GM10847 (cell line): ENCODE measurements around the gene CAPN12.

ENCODE experiments used
- POLR2A ChIP-seq: IDR thresholded peaks from 2 replicates; pipeline ENCODE4 v1.6.1; 2011; ENCODE audit not compliant: insufficient read length; ENCODE audit errors: extremely low read depth

Gene CAPN12

GRCh38 chr19:38718747-38719543 lies 25.3 kb downstream of the CAPN12 start:
- no peak for TF ChIP-seq POLR2A

DNA sequence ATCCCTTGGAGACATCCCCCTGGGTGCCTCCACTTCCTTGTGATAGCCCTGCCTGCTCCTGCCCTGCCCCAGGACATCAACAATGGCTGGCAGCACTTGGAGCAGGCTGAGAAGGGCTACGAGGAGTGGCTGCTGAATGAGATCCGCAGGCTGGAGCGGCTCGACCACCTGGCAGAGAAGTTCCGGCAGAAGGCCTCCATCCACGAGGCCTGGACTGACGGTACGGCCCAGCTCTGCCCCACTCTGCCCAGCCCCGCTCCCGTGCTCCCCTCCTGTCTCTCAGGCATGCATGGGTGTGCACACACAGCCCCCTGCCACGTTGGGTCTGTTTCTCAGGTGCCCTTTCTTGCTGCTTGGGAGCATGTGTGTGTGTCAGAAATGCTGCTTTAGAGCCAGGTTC lies 26.4 kb downstream of the CAPN12 start:
- no peak for TF ChIP-seq POLR2A

DNA sequence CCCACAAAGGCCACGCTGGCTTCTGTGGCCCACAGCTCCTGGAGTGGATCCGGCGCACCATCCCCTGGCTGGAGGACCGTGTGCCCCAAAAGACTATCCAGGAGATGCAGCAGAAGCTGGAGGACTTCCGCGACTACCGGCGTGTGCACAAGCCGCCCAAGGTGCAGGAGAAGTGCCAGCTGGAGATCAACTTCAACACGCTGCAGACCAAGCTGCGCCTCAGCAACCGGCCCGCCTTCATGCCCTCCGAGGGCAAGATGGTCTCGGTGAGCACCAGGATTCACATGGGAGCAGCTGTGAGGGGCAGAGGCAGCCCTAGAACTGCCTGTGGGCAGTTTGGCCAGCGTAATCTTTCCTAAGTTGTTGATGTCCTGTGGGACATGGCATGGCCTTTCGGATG lies 27.2 kb downstream of the CAPN12 start:
- no peak for TF ChIP-seq POLR2A

GRCh38 chr19:38715555-38715954 lies 28.7 kb downstream of the CAPN12 start:
- no peak for TF ChIP-seq POLR2A

DNA sequence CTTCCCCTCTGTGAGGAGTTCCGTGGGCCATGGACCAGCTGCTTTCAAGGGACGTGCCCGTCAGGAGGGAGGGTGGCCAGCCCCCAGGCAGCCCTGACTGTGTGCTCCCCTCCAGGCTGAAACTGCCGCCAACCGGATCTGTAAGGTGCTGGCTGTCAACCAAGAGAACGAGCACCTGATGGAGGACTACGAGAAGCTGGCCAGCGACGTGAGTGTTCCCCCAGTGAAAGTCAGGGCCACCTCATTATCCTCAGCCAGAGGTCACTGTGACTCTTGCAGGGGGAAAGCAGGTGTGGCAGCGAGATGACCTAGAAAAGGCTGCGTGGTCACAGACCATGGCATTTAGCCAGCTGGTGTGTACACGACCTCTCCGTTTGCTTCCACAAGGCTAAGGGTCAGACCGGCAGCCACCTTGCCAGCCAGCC lies 29.9 kb downstream of the CAPN12 start:
- TF ChIP-seq POLR2A: no peak

DNA sequence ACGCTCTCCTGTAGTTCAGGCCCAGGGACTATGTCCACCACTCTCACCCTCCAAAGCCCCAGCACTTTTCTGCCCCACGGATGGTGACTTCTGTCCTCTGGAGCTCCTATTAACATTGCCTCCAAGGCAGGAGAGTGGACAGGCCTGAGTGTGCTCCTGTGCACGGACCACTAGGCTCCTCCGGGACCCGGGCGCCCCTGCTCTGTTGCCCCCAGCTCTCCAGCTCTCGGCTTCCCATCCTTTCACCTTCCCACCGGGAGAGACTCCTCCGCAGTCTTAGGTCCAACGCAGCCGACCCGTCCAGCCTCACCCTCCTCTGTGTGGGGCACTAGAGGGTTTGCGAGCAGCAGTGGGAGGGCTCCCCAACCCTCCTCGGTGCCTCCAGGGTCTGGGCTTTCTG lies 30.4 kb downstream of the CAPN12 start:
- TF ChIP-seq POLR2A: no peak

- TF ChIP-seq POLR2A: no peak
These were observed 31.0 kb downstream of the CAPN12 start for GRCh38 chr19:38713227-38713649.

- TF ChIP-seq POLR2A: no peak
These were observed 32.0 kb downstream of the CAPN12 start for GRCh38 chr19:38712161-38712748.

GRCh38 chr19:38711726-38712153 lies 32.5 kb downstream of the CAPN12 start:
- TF ChIP-seq POLR2A: no peak

DNA sequence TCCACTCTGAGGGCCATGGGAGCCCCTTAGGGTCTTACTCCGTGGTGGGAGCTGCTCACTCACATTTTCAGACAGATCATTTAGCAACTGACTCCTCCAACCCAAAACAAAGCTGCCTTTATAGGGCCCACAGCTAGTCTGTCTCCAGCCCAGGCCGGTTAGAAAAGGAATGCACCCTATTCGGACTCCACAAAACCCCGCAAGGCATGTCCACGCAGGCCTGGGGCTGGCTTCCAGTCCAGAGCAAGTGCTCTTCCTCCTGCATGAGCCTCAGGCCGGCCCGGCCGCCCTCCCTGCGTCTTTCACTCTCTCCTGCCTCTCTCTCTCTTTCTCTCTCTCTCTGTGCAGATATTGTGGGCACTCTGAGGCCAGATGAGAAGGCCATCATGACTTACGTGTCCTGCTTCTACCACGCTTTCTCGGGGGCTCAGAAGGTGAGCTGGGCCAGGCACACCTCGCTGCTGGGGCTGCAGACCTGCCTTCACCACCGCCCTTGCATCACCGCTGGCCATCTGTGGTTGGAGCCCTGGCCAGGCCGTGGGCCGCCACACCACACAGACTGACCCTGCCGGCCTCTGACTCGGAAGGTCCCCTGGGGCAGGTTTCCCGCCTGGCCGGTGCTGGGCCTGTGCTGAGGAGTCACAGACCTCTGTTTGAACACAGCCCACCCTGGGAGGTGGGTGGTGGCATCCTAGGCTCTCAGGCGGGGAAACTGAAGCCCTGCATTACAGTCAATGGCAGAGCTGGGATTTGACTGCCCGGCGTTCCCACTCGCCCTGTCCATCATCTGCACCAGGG lies 33.1 kb downstream of the CAPN12 start:
- TF ChIP-seq POLR2A: no peak

- no peak for TF ChIP-seq POLR2A
These were observed 33.9 kb downstream of the CAPN12 start for GRCh38 chr19:38710416-38710702.

DNA sequence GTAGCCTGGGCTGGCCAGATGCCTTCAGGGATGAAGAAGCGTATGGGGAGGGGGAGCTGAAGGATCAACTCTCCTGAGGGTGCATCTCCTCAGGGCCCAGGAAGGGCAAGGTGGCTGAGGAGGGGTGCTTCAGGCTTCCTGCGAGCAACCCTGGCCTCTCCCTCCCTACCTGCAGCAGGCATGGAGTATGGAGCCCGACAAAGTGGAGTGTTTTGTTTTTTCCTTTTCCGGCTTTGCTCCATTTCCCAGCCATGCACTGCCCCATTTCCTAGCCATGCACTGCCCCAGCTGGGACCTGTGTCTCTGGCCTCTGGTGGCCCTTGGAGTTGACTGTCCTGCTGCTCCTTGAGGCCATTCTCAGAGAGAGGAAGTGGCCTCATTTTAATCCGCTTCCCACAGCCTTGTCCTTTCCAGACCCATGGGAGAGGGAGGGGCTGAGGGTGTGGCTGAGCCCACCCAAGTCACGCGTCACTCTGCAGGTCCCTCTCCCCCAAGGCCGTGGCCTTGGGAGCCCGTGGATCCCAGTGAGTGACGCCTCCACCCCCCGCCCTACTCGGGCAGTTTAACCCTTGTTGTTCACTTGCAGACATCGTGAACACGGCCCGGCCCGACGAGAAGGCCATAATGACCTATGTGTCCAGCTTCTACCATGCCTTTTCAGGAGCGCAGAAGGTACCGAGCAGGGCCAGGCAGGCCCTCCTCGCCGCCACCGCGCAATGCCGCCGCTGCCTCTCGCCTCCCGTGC lies 34.4 kb downstream of the CAPN12 start:
- TF ChIP-seq POLR2A: no peak

DNA sequence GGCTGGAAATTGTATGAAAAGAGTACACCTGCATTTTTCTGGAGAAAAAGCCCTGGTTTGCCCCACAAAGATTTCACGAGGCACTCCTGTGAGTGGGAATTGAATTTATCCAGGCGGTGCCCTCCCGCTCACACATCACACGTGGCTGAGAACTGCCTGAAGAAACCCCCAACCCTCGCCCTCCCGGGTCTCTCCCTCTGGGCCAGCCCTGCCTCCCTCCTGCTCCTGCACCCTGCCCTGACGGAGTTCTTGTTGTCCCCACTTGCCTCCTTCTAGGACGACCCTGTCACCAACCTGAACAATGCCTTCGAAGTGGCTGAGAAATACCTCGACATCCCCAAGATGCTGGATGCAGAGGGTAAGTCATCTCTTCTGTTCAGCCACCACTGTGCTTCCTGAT lies 35.2 kb downstream of the CAPN12 start:
- TF ChIP-seq POLR2A: no peak

DNA sequence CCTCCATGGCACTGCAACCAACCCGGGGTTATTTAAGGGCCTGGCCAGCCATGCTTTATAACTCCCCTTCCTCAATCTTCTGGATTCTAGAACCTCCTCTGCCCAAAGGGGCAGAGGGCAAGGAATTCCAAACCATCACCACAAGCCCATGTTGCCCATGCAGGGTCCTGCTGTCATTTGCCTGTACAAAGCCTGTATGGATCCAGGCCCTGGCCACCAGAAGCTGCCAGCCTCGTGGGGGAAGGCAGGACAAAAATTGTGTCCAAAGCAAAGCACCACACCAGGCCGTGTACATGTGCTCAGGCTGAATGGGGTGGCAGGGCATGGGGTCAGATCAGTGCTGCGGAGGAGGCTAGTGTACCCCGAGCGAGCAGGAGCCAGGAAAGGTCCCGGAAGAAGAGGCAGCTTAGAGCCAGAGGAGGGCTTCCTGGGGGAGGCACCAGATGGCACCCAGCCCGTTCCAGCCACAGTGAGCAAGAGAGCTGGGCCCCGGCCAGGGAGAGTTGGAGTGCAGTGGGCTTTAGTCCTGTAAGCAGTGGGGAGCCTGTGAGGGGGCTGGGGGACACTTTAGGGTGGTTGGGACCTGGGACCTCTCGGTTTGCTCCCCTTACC lies 35.8 kb downstream of the CAPN12 start:
- TF ChIP-seq POLR2A: no peak

DNA sequence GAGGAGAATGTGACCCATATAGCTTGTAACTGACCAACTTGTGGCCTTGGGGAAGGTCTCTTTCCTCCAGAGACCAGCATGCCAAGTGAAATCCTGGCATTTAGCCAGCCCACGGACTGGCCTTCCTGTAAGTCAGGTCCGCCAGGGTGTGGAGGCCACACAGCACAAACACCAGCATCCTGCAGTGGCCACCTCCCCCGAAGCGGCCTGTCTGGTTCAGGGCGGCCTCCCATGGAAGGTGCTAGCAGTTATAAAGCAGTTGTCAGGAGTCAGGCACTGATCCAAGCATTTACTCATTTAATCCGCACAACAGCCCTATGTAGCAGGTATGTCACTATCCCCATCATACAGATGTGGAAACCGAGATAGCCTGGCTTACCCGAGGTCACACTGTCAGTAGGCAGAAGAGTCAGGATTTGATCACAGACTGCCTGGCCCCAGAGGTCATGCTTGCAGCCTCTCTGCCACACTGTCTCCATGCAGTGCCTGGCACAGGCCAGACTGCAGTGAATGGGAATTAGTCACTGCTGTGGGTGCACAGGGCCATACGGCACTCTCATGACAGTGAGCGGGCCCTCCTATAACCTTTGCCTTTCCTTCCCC lies 36.7 kb downstream of the CAPN12 start:
- no peak for TF ChIP-seq POLR2A
